Ovary (tissue), 3 donors: ENCODE measurements around the gene MTMR12.

Source experiments
- CTCF ChIP-seq, 3 donors: fragments of 450-650 bp in 2 of 3; fragments of 200-600 bp in 1 of 3; IDR thresholded peaks; one replicate each; pipeline versions ENCODE4 v1.5.1 to v1.8.0; 2016 to 2022; ENCODE audit warnings: antibody characterized with exemption in 3 of 3, mild to moderate bottlenecking in 1 of 3
- POLR2A ChIP-seq: fragments of 450-650 bp; IDR thresholded peaks from one replicate; pipeline ENCODE4 v1.6.1; 2017; ENCODE audit warnings: antibody characterized with exemption, mild to moderate bottlenecking, moderate library complexity
- donor health status: DM: no; HTN: no; CAD: no.

GRCh38 chr5:32330126-32330971, 17.6 kb upstream of the MTMR12 start:
- TF ChIP-seq CTCF (IDR thresholded peaks at IDR 0.05): no peak
- no peak for TF ChIP-seq POLR2A
